ENCODE data around the gene GANC. TPM values are rescaled to one million over a fixed set of nuclear protein-coding genes. Genes with fewer than 3 reads are reported as not detected.

GANC gene
- total and polyA plus RNA-seq, 2 experiments from 2014 or later = 7.4 to 12.6 TPM

DNA sequence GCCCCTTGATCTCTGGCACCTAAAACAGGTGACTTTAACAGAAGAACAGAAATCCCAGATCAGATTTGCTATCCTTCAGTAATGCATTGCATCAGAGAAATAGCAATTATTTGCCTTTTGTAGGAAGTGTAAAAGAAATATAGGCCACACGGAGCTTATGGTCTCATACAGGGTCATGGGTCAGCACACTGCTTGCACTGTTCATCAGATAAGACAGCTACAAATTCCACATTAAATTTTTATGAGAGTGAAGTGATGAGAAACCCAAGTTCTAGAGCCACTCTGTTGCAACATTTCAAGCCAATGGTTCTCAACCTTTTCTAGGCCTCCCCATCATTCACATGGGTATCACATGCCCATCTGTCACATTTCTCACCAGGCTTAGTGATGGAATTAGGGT is 33.7 kb downstream of the GANC start:
- H3K79me2 ChIP-seq (replicated peaks; ENCODE audit: insufficient read depth) = no peaks in the 10 kb centered on the region
- H3K9me2 ChIP-seq (ENCODE audit: insufficient read depth) = no peaks in the 10 kb centered on the region
- H3K4me1 ChIP-seq (ENCODE audit: insufficient read depth) = no peaks in the 10 kb centered on the region
- peaks cover 10% of the 10 kb centered on the region; the same call in 2 of the 3 replicates for H3K36me3 Mint-ChIP-seq (ENCODE audit: low read depth)
- H3K27ac ChIP-seq (ENCODE audit: low read depth) = no peak overlapping the region
- no peak for ATAC-seq
- H3K4me1 Mint-ChIP-seq = no peaks in the 10 kb centered on the region
- no peak overlapping the region for H3K4me3 Mint-ChIP-seq
- no peaks in the 10 kb centered on the region for H3K36me3 ChIP-seq (ENCODE audit: insufficient read depth)
- H3K4me3 ChIP-seq = no peak overlapping the region
- H3K9me3 Mint-ChIP-seq = peaks cover 26% of the 10 kb centered on the region
- no peak overlapping the region for H3K27ac Mint-ChIP-seq
- no peak for TF ChIP-seq NANOG (IDR thresholded peaks at IDR 0.05; ENCODE audit: borderline replicate concordance)
- H3K27me3 ChIP-seq (ENCODE audit: insufficient read depth) = no peaks in the 10 kb centered on the region
- H4K20me1 ChIP-seq (replicated peaks; ENCODE audit: insufficient read depth) = no peaks in the 10 kb centered on the region
- no peaks in the 10 kb centered on the region for H3F3A ChIP-seq (replicated peaks; ENCODE audit: low read depth)
- H2AFZ ChIP-seq = no peak overlapping the region
- no peak for DNase-seq (ENCODE audit: low spot score)
- H3K27me3 Mint-ChIP-seq (ENCODE audit: insufficient read depth, low read depth, poor library complexity) = peaks cover 4% of the 10 kb centered on the region
- H3K4me2 ChIP-seq = no peak overlapping the region

DNA sequence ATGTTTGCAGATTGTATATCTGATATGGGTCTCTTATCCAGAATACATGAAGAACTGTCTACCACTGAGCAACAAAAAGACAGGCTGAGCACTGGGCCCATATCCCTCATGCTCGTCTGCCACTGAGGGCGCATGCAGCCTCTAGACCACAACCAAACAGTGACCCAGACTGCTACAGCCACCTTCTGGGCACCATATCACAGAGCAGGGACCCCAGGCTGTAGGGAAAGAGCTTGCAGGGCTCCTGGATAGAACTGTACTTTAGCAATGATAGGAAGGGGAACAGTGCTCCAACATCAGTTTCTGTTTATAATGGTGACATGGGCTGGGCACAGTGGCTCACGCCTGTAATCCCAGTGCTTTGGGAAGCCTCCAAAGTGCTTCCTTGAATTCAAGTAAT is 40.5 kb downstream of the GANC start:
- no peaks in the 10 kb centered on the region for H3K9me2 ChIP-seq (ENCODE audit: insufficient read depth)
- H3K79me2 ChIP-seq (replicated peaks; ENCODE audit: insufficient read depth) = no peaks in the 10 kb centered on the region
- H4K20me1 ChIP-seq (replicated peaks; ENCODE audit: insufficient read depth) = no peaks in the 10 kb centered on the region
- no peak for TF ChIP-seq CREB1 (CRISPR knock-in tag; IDR thresholded peaks at IDR 0.05; ENCODE audit: low read depth)
- TF ChIP-seq, protein P1, sequence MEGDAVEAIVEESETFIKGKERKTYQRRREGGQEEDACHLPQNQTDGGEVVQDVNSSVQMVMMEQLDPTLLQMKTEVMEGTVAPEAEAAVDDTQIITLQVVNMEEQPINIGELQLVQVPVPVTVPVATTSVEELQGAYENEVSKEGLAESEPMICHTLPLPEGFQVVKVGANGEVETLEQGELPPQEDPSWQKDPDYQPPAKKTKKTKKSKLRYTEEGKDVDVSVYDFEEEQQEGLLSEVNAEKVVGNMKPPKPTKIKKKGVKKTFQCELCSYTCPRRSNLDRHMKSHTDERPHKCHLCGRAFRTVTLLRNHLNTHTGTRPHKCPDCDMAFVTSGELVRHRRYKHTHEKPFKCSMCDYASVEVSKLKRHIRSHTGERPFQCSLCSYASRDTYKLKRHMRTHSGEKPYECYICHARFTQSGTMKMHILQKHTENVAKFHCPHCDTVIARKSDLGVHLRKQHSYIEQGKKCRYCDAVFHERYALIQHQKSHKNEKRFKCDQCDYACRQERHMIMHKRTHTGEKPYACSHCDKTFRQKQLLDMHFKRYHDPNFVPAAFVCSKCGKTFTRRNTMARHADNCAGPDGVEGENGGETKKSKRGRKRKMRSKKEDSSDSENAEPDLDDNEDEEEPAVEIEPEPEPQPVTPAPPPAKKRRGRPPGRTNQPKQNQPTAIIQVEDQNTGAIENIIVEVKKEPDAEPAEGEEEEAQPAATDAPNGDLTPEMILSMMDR (conservative IDR thresholded peaks at IDR 0.05; ENCODE audit: low read depth in 2 of 2) = peak in 1 of 2 experiments; percentile 55; a peak in 2 of 4 replicates
- H3K36me3 ChIP-seq (ENCODE audit: insufficient read depth) = no peaks in the 10 kb centered on the region
- no peak overlapping the region for H3K27ac ChIP-seq (ENCODE audit: low read depth)
- H3K27me3 Mint-ChIP-seq (ENCODE audit: insufficient read depth, low read depth, poor library complexity) = no peaks in the 10 kb centered on the region
- no peak overlapping the region for H3K4me3 ChIP-seq
- H3K36me3 Mint-ChIP-seq (ENCODE audit: low read depth) = peaks cover 3% of the 10 kb centered on the region; the same call in 1 of the 3 replicates
- no peaks in the 10 kb centered on the region for H3K4me1 ChIP-seq (ENCODE audit: insufficient read depth)
- H3K4me2 ChIP-seq = no peak overlapping the region
- no peak overlapping the region for H2AFZ ChIP-seq
- no peaks in the 10 kb centered on the region for H3K9me3 Mint-ChIP-seq
- peaks cover 4% of the 10 kb centered on the region; the same call in 2 of the 3 replicates for H3K4me1 Mint-ChIP-seq
- no peak overlapping the region for H3K4me3 Mint-ChIP-seq
- peak; percentile 83 for ATAC-seq
- no peak overlapping the region for H3K27ac Mint-ChIP-seq
- DNase-seq (ENCODE audit: low spot score) = peak; percentile 27
- H3F3A ChIP-seq (replicated peaks; ENCODE audit: low read depth) = no peaks in the 10 kb centered on the region
- no peaks in the 10 kb centered on the region for H3K27me3 ChIP-seq (ENCODE audit: insufficient read depth)

DNA sequence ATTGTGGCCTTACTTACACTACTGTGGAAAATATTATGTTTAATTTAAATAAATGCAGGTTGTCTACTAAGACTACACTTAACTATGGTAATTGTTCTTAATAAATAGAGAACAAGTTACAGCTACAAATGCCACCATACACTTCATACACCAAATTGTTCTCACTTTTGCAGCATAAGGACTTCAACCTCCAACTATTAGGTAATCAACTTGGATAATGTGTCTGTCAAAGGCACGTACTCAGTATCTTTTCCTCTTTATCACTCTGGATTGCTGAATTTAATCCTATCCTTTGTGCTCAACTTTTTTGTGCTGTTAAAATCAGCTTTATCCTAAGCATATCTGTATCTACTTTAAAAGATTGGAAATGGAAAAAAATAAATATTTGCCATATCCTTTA is 41.8 kb downstream of the GANC start:
- Mint-ChIP-seq H3K4me1 (peaks cover 4% of the 10 kb centered on the region; the same call in 2 of the 3 replicates), H3K9me3 (no peaks in the 10 kb centered on the region), H3K4me3 (no peak overlapping the region), H3K36me3 (ENCODE audit: low read depth) (peaks cover 3% of the 10 kb centered on the region; the same call in 1 of the 3 replicates), H3K27me3 (ENCODE audit: insufficient read depth, low read depth, poor library complexity) (no peaks in the 10 kb centered on the region), H3K27ac (no peak overlapping the region)
- no peak overlapping the region for H3K4me2 ChIP-seq
- ATAC-seq (no peak), DNase-seq (ENCODE audit: low spot score) (no peak)
- H2AFZ ChIP-seq = no peak overlapping the region
- H3K27me3 ChIP-seq (ENCODE audit: insufficient read depth) = no peaks in the 10 kb centered on the region
- no peak overlapping the region for H3K4me3 ChIP-seq
- no peak overlapping the region for H3K27ac ChIP-seq (ENCODE audit: low read depth)
- no peaks in the 10 kb centered on the region for H3K9me2 ChIP-seq (ENCODE audit: insufficient read depth)
- H3K36me3 ChIP-seq (ENCODE audit: insufficient read depth) = no peaks in the 10 kb centered on the region
- H3F3A ChIP-seq (replicated peaks; ENCODE audit: low read depth) = no peaks in the 10 kb centered on the region
- no peaks in the 10 kb centered on the region for H3K79me2 ChIP-seq (replicated peaks; ENCODE audit: insufficient read depth)
- no peaks in the 10 kb centered on the region for H3K4me1 ChIP-seq (ENCODE audit: insufficient read depth)
- no peaks in the 10 kb centered on the region for H4K20me1 ChIP-seq (replicated peaks; ENCODE audit: insufficient read depth)
- TF ChIP-seq, protein P2, sequence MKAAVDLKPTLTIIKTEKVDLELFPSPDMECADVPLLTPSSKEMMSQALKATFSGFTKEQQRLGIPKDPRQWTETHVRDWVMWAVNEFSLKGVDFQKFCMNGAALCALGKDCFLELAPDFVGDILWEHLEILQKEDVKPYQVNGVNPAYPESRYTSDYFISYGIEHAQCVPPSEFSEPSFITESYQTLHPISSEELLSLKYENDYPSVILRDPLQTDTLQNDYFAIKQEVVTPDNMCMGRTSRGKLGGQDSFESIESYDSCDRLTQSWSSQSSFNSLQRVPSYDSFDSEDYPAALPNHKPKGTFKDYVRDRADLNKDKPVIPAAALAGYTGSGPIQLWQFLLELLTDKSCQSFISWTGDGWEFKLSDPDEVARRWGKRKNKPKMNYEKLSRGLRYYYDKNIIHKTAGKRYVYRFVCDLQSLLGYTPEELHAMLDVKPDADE (IDR thresholded peaks at IDR 0.05) = no peak
- TF ChIP-seq EZH2 (IDR thresholded peaks at IDR 0.05; ENCODE audit: low read depth, unreplicated experiment) (no peak), JUNB (IDR thresholded peaks at IDR 0.05; ENCODE audit: unreplicated experiment) (no peak)
- TF ChIP-seq, protein P3, sequence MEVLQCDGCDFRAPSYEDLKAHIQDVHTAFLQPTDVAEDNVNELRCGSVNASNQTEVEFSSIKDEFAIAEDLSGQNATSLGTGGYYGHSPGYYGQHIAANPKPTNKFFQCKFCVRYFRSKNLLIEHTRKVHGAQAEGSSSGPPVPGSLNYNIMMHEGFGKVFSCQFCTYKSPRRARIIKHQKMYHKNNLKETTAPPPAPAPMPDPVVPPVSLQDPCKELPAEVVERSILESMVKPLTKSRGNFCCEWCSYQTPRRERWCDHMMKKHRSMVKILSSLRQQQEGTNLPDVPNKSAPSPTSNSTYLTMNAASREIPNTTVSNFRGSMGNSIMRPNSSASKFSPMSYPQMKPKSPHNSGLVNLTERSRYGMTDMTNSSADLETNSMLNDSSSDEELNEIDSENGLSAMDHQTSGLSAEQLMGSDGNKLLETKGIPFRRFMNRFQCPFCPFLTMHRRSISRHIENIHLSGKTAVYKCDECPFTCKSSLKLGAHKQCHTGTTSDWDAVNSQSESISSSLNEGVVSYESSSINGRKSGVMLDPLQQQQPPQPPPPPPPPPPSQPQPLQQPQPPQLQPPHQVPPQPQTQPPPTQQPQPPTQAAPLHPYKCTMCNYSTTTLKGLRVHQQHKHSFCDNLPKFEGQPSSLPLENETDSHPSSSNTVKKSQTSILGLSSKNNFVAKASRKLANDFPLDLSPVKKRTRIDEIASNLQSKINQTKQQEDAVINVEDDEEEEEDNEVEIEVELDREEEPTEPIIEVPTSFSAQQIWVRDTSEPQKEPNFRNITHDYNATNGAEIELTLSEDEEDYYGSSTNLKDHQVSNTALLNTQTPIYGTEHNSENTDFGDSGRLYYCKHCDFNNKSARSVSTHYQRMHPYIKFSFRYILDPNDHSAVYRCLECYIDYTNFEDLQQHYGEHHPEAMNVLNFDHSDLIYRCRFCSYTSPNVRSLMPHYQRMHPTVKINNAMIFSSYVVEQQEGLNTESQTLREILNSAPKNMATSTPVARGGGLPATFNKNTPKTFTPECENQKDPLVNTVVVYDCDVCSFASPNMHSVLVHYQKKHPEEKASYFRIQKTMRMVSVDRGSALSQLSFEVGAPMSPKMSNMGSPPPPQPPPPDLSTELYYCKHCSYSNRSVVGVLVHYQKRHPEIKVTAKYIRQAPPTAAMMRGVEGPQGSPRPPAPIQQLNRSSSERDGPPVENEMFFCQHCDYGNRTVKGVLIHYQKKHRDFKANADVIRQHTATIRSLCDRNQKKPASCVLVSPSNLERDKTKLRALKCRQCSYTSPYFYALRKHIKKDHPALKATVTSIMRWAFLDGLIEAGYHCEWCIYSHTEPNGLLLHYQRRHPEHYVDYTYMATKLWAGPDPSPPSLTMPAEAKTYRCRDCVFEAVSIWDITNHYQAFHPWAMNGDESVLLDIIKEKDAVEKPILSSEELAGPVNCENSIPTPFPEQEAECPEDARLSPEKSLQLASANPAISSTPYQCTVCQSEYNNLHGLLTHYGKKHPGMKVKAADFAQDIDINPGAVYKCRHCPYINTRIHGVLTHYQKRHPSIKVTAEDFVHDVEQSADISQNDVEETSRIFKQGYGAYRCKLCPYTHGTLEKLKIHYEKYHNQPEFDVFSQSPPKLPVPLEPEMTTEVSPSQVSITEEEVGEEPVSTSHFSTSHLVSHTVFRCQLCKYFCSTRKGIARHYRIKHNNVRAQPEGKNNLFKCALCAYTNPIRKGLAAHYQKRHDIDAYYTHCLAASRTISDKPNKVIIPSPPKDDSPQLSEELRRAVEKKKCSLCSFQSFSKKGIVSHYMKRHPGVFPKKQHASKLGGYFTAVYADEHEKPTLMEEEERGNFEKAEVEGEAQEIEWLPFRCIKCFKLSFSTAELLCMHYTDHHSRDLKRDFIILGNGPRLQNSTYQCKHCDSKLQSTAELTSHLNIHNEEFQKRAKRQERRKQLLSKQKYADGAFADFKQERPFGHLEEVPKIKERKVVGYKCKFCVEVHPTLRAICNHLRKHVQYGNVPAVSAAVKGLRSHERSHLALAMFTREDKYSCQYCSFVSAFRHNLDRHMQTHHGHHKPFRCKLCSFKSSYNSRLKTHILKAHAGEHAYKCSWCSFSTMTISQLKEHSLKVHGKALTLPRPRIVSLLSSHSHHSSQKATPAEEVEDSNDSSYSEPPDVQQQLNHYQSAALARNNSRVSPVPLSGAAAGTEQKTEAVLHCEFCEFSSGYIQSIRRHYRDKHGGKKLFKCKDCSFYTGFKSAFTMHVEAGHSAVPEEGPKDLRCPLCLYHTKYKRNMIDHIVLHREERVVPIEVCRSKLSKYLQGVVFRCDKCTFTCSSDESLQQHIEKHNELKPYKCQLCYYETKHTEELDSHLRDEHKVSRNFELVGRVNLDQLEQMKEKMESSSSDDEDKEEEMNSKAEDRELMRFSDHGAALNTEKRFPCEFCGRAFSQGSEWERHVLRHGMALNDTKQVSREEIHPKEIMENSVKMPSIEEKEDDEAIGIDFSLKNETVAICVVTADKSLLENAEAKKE (CRISPR knock-in tag; IDR thresholded peaks at IDR 0.05) = no peak

Data from GM23338 (cell line).